Common myeloid progenitor, CD34-positive (primary cell): ENCODE results near the gene PRKCE.

Experiments
- CTCF ChIA-PET: fragments of 350-600 bp; sonication (Branson Sonifier 250); formaldehyde crosslinking; loops from one replicate; lab custom pipeline; 2021; ENCODE audit warnings: antibody characterized with exemption; lab: Charles Lee
- POLR2A ChIA-PET: fragments of 350-600 bp; sonication (Branson Sonifier 250); formaldehyde crosslinking; loops from one replicate; lab custom pipeline; 2021; ENCODE audit warnings: antibody characterized with exemption; lab: Charles Lee
- DNase-seq, 3 donors: peaks; one replicate each; pipeline versions ENCODE4 v3.0.0 to v3.0.0-alpha.2; 2013
- H3K27ac ChIP-seq, 2 experiments: 1 replicate in 1 of 2; 2 replicates in 1 of 2; pipeline ENCODE4 v1.7.0; 2013; ENCODE audit warnings: inconsistent platforms in 2 of 2, low read length in 2 of 2, mild to moderate bottlenecking in 2 of 2, low read depth in 1 of 2, moderate library complexity in 1 of 2; ENCODE audit not compliant: severe bottlenecking in 2 of 2, insufficient read depth in 1 of 2, poor library complexity in 1 of 2
- H3K27me3 ChIP-seq, 5 experiments: replicated peaks in 2 of 5; 1 replicate in 3 of 5; 2 replicates in 2 of 5; pipeline versions ENCODE4 v1.6.1 to v1.7.0; 2013; ENCODE audit warnings: low read length in 4 of 5, mild to moderate bottlenecking in 2 of 5, moderate library complexity in 2 of 5, inconsistent platforms in 1 of 5; ENCODE audit not compliant: insufficient read depth in 5 of 5, control insufficient read depth in 4 of 5
- H3K36me3 ChIP-seq, 4 experiments: 1 replicate in 2 of 4; 2 replicates in 2 of 4; pipeline versions ENCODE4 v1.6.1 to v1.7.0; 2013; ENCODE audit warnings: low read length in 3 of 4, control low read depth in 1 of 4, mild to moderate bottlenecking in 1 of 4; ENCODE audit not compliant: control insufficient read depth in 4 of 4, insufficient read depth in 4 of 4
- H3K4me1 ChIP-seq, 4 experiments: 1 replicate in 3 of 4; 2 replicates in 1 of 4; pipeline versions ENCODE4 v1.6.1 to v1.7.1; 2013; ENCODE audit warnings: low read length in 3 of 4, mild to moderate bottlenecking in 3 of 4, control low read depth in 1 of 4, inconsistent platforms in 1 of 4, moderate library complexity in 1 of 4; ENCODE audit not compliant: control insufficient read depth in 4 of 4, insufficient read depth in 4 of 4; ENCODE audit errors: control extremely low read depth in 1 of 4
- H3K4me3 ChIP-seq, 7 experiments: 1 replicate in 4 of 7; 2 replicates in 3 of 7; pipeline versions ENCODE4 v1.5.1 to v1.7.0; 2013; ENCODE audit warnings: mild to moderate bottlenecking in 7 of 7, low read length in 6 of 7, moderate library complexity in 6 of 7, inconsistent platforms in 2 of 7, low read depth in 2 of 7, control low read depth in 1 of 7; ENCODE audit not compliant: insufficient read depth in 4 of 7, control insufficient read depth in 1 of 7; ENCODE audit errors: extremely low read depth in 1 of 7
- H3K9me3 ChIP-seq, 5 experiments: 1 replicate in 4 of 5; 2 replicates in 1 of 5; pipeline versions ENCODE4 v1.6.1 to v1.7.1; 2013; ENCODE audit warnings: low read length in 4 of 5, mild to moderate bottlenecking in 2 of 5, inconsistent platforms in 1 of 5, low read depth in 1 of 5, moderate library complexity in 1 of 5; ENCODE audit not compliant: control insufficient read depth in 4 of 5, insufficient read depth in 2 of 5; ENCODE audit errors: control extremely low read depth in 1 of 5
- WGBS: methylation state at CpG from one replicate; pipeline ENCODE4 v1.1.5; 2013; ENCODE audit not compliant: insufficient coverage; 5-methylcytosine and 5-hydroxymethylcytosine counted together

PRKCE gene

DNA sequence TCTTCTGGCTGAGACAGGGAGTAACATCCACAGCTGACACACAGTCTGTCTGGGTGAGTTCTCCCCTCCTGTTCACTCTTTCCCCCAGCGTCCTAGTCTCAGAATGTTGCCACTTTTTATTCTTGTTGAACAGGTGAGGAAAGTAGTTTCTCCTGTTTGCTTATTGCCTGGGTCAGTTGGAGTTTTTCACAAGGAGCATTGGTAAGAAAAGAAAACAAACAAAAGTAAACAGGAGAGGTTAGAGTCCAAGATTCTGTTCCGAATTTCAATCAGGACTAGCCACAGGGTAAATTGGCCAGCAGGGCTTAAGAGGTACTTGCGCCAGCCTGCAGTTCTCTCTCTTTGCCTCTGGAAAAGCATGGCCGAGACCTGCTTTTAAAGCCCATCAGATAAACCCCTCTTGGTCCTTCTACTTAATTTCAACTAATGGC, 390.7 kb downstream of the PRKCE start:
- ChIA-PET CTCF (no interaction called here), POLR2A (no interaction called here)
- H3K4me3 ChIP-seq: no peak overlapping the region
- H3K27ac ChIP-seq: no peak overlapping the region
- DNase-seq: no peak
- no peaks in the 10 kb centered on the region for H3K4me1 ChIP-seq
- 100% methylated on average over 2 of the region's 4 CpGs for WGBS
- no peaks in the 10 kb centered on the region for H3K9me3 ChIP-seq
- peaks cover 0 to under 1% (median 0%) of the 10 kb centered on the region in 4 experiments for H3K36me3 ChIP-seq
- H3K27me3 ChIP-seq: no peaks in the 10 kb centered on the region

DNA sequence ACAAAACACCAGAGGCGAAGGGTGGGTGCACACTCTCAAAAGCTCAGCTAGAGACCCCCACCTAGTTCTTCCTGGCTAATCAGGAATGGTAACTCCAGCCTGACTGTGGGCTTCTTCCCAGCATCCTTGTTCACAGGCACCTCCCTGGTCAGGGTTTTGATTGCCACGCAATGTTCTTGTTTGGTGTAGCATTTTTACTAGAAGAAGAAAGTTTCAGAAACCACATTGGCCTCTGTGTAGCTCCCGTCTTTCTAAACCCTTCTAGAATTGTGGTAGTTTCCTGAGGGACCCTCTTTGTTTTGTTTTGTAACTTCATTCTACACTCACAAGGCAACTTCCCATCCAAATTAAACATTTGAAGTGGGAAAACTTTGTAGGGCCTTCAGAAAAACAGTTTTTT, 391.2 kb downstream of the PRKCE start:
- Histone ChIP-seq H3K27me3 (no peaks in the 10 kb centered on the region), H3K9me3 (no peaks in the 10 kb centered on the region), H3K27ac (no peak overlapping the region), H3K4me3 (no peak overlapping the region), H3K36me3 (no peaks in the 10 kb centered on the region), H3K4me1 (no peaks in the 10 kb centered on the region)
- ChIA-PET CTCF (no interaction called here), POLR2A (no interaction called here)
- DNase-seq: no peak
- WGBS: 80% methylated on average over 1 of the region's 3 CpGs

- DNase-seq: no peak
- POLR2A ChIA-PET: no interaction called here
- peaks cover 0 to 1% (median 0%) of the 10 kb centered on the region in 4 experiments for H3K36me3 ChIP-seq
- H3K27me3 ChIP-seq: no peaks in the 10 kb centered on the region
- CTCF ChIA-PET: interaction anchor here (0.7 to 0.8 kb wide), 2 partner anchors 565 to 567 kb away, joined by 3 read pairs; no protein-coding TSS in a partner anchor
- no peaks in the 10 kb centered on the region for H3K9me3 ChIP-seq
- H3K4me1 ChIP-seq: no peaks in the 10 kb centered on the region
- no peak overlapping the region for H3K27ac ChIP-seq
- H3K4me3 ChIP-seq: no peak overlapping the region
Measured at GRCh38 chr2:46045888-46046287, 394.4 kb downstream of the PRKCE start.

DNA sequence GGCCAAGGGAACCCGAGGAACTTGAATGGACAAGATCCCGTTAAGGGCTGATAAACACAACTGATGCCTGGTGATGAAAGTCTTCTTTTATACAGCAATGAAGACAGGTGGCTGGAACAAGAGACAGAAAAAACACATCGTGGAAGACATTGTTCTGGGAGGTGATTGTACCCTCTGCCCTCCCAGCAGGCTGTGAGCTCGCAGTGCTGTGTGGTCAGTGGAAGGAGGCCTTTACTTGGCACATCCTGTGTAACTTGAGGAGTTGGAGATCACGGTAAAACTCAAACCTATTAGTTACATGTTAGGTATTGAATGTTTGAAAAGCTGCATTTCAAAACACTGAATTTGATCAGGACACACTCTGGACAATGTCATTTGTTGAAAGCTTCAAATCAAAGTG, 395.8 kb downstream of the PRKCE start:
- Histone ChIP-seq H3K27me3 (no peaks in the 10 kb centered on the region), H3K27ac (no peak overlapping the region), H3K36me3 (peaks cover 0 to 6% (median 1%) of the 10 kb centered on the region in 4 experiments), H3K9me3 (no peaks in the 10 kb centered on the region), H3K4me3 (no peak overlapping the region), H3K4me1 (no peaks in the 10 kb centered on the region)
- DNase-seq: no peak
- CTCF ChIA-PET: no interaction called here
- WGBS: 67% methylated on average over 4 of the region's 5 CpGs
- POLR2A ChIA-PET: no interaction called here

GRCh38 chr2:46048693-46049092, 397.2 kb downstream of the PRKCE start:
- no peaks in the 10 kb centered on the region for H3K4me1 ChIP-seq
- no peak overlapping the region for H3K27ac ChIP-seq
- POLR2A ChIA-PET: no interaction called here
- H3K4me3 ChIP-seq: no peak overlapping the region
- no peaks in the 10 kb centered on the region for H3K27me3 ChIP-seq
- DNase-seq: no peak
- CTCF ChIA-PET: interaction anchor here (1.5 kb wide), 2 partner anchors 14 to 315 kb away, joined by 4 to 7 read pairs; no protein-coding TSS in a partner anchor
- 100% methylated on average over 1 of the region's 2 CpGs for WGBS
- peaks cover 0 to 6% (median 1%) of the 10 kb centered on the region in 4 experiments for H3K36me3 ChIP-seq
- H3K9me3 ChIP-seq: no peaks in the 10 kb centered on the region

DNA sequence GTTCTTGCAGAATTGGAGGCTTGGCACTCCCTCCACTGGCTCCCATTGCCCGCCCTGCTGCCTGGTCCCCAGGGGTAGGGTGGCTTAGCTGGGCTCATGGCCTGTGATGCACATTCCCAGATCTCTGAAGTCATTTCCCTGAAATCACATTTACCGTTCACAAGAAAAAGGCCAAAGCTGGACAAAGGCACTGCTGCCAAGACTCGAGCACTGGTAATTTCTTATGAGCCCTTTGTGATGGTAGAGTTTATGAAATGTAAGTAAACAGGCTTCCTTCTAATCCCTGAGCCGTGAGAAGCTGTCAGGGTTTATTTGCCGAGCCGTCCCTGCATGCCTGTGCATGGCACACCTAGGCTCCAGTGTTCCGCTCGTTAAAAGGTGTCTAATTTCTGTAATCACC, 398.6 kb downstream of the PRKCE start:
- ChIA-PET CTCF (interaction anchor here (1.4 kb wide), 1 partner anchor 10 kb away, joined by 5 read pairs; no protein-coding TSS in a partner anchor), POLR2A (no interaction called here)
- no peak for DNase-seq
- Histone ChIP-seq H3K4me1 (no peaks in the 10 kb centered on the region), H3K9me3 (peaks cover 0 to 5% (median 0%) of the 10 kb centered on the region in 5 experiments), H3K27me3 (no peaks in the 10 kb centered on the region), H3K36me3 (peaks cover 0 to 6% (median 1%) of the 10 kb centered on the region in 4 experiments), H3K27ac (no peak overlapping the region), H3K4me3 (no peak overlapping the region)
- WGBS: 98% methylated on average over 6 of the region's 8 CpGs

GRCh38 chr2:46050489-46050888, 399.0 kb downstream of the PRKCE start:
- no peak overlapping the region for H3K4me3 ChIP-seq
- WGBS: 92% methylated on average over 2 of the region's 2 CpGs
- no peak overlapping the region for H3K27ac ChIP-seq
- POLR2A ChIA-PET: no interaction called here
- no peaks in the 10 kb centered on the region for H3K4me1 ChIP-seq
- DNase-seq: no peak
- peaks cover 0 to 5% (median 0%) of the 10 kb centered on the region in 5 experiments for H3K9me3 ChIP-seq
- H3K27me3 ChIP-seq: no peaks in the 10 kb centered on the region
- CTCF ChIA-PET: interaction anchor here (1.4 kb wide), 1 partner anchor 10 kb away, joined by 5 read pairs; no protein-coding TSS in a partner anchor
- H3K36me3 ChIP-seq: peaks cover 0 to 6% (median 1%) of the 10 kb centered on the region in 4 experiments
